GM12865 (cell line): ENCODE data around the gene FGF14.

Experiments
- DNase-seq: peaks from one replicate; pipeline ENCODE4 v3.0.0; 2010; ENCODE audit warnings: low read depth
- H3K4me3 ChIP-seq: 2 replicates; pipeline ENCODE4 v1.5.1; 2011; ENCODE audit warnings: mild to moderate bottlenecking, low read depth, low read length, control low read depth
- CTCF ChIP-seq: IDR thresholded peaks from 2 replicates; pipeline ENCODE4 v1.5.1; 2011; ENCODE audit warnings: low read length, control low read depth, low read depth, inconsistent platforms; ENCODE audit not compliant: insufficient read depth; ENCODE audit errors: missing control alignments

Gene FGF14

GRCh38 chr13:101869553-101869952 lies 532.3 kb downstream of the FGF14 start:
- no peak for TF ChIP-seq CTCF
- no peak overlapping the region for H3K4me3 ChIP-seq
- DNase-seq = no peak

DNA sequence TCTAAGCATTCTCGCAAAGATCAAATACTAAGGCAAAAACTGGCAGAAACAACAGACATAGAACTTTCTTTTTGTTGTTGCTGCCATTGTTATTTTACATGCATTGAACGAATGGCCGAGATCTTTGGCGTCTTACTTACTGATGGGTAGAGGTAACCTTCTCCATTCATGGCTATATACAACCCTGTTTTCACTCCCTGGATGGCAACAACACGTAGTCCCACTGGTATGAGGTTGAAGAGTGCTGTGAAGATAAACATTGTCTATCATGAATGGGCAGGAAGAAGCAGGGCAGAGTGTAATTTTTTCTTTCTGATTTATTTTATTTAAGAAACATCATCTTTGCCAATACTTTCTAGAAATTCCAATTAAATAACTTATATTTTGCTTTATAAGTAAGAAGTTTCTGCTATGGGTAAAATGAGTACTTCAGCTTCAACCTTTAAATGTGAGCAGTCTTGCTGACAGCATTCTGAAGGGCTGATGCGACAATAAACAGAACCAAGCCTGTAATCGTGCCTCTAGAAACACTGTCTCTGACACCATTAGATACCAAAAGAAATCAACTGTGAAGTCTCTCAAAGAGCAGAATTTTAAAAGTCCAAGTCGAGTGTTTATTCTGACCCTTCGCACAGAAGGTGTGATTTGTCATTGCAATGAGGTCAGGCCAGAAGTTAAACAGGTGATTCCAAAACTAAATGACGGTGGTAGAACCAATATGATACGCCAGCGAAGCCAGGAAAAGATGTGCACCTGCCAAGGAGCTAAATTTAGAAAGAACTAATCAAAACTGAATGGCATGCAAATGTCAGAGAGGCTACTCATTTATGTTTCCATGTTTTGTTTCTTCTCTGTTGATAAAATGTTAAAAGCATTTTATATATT lies 533.0 kb downstream of the FGF14 start:
- H3K4me3 ChIP-seq = no peak overlapping the region
- no peak for DNase-seq
- TF ChIP-seq CTCF = no peak

- no peak overlapping the region for H3K4me3 ChIP-seq
- DNase-seq = no peak
- TF ChIP-seq CTCF = no peak
Measured at GRCh38 chr13:101866889-101867581, 534.8 kb downstream of the FGF14 start.

GRCh38 chr13:101858860-101859259 lies 543.0 kb downstream of the FGF14 start:
- DNase-seq = no peak
- no peak overlapping the region for H3K4me3 ChIP-seq
- TF ChIP-seq CTCF = no peak

- TF ChIP-seq CTCF = no peak
- H3K4me3 ChIP-seq = no peak overlapping the region
- DNase-seq = no peak
Measured at GRCh38 chr13:101846701-101847100, 555.1 kb downstream of the FGF14 start.

- TF ChIP-seq CTCF = no peak
- H3K4me3 ChIP-seq = no peak overlapping the region
- DNase-seq = no peak
Measured at GRCh38 chr13:101846249-101846648, 555.6 kb downstream of the FGF14 start.
